Kidney tubule cell (primary cell): Measurements from ENCODE around the gene EDNRB.
"Not testable (repeated sequence)": the region's sequence is repeated elsewhere in the genome, so short reads cannot be mapped to it uniquely, and the experiment has no call there.

Source experiments
- DNase-seq: peaks from one replicate; pipeline ENCODE4 v3.0.0-alpha.2; 2018; ENCODE audit warnings: low spot score

EDNRB gene

GRCh38 chr13:77896977-77897376 lies 21.7 kb downstream of the EDNRB start:
- peak; percentile 29 for DNase-seq

DNA sequence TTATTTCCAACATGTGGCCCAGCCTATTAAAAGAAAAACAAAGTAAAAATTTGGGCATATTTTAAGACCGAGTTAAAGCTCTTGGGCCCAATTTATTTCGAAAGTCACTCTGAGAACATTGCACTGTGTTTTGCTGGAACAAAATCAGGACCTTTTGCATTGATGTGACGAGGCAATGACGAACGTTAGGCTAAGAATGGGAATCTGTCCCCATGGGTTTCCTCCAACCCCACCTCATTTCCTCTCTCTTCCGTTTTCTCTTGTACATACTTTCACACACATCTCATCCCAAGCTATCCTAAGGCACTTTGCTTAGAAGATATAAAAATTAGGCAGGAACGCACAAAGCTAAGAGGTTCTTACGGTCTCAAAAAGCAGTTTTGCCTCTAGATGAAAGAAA lies 22.1 kb downstream of the EDNRB start:
- no peak for DNase-seq

- DNase-seq, result no peak
These were observed 23.9 kb downstream of the EDNRB start for GRCh38 chr13:77894743-77895142.

DNA sequence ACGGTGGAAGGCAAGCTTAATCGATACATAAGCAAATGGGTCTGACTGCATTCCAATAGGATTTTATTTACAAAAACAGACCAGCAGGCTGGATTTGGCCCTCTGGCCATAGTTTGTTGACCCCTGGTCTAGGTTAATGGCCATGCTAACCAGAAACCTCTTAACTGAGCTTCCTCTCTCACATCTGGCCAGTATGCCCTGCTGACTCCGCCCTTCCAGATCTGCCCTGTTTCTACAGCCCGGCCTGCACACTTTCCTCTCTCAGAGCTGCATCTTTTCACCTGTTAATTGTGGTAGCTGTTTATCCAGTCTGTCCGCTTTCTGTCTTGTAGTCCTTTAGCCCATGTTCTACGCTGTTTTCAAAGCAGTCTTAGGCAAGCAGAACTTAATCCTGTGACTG lies 25.6 kb downstream of the EDNRB start:
- DNase-seq, result no peak

GRCh38 chr13:77892491-77892890 lies 26.1 kb downstream of the EDNRB start:
- no peak for DNase-seq

GRCh38 chr13:77891486-77891885 lies 27.1 kb downstream of the EDNRB start:
- DNase-seq, result no peak

GRCh38 chr13:77891041-77891440 lies 27.6 kb downstream of the EDNRB start:
- DNase-seq, result no peak

- no peak for DNase-seq
These were observed 35.3 kb downstream of the EDNRB start for GRCh38 chr13:77883328-77883727.

DNA sequence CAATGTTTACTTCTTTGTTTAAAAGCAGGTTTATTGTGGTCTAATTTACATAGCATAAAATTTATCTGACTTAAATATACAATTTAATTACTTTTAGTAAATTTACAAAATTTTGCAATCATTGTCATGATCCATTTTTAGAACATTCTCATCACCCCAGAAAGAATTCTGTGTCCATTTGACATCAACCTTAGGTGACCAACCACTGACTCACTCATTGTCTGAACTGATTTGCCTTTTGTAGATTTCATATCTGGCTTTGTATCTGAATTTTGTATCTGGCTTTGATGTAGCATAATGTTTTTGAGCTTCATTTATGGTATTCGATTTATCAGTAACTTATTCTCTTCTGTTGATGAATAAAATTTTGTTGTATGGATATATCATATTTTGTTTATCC lies 40.4 kb downstream of the EDNRB start:
- DNase-seq, result no peak

DNA sequence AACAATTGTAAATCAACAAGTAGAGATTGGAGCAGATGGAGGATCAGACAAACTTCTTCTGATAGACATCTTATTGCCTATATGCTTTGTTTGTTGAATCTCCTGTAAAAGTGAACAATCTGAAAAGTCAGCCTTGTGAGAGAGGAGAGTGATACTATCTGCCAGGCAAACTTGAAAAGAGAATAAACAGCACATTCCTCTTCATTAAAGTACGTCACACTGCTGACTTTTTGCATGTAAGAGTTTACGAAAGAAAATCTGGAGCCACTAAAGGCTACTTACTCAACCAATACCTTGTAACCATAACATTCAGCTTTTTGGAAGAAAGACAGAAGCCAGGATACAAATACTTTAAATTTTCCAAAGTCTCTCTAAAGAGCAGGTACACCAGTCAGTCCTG lies 42.5 kb downstream of the EDNRB start:
- no peak for DNase-seq

DNA sequence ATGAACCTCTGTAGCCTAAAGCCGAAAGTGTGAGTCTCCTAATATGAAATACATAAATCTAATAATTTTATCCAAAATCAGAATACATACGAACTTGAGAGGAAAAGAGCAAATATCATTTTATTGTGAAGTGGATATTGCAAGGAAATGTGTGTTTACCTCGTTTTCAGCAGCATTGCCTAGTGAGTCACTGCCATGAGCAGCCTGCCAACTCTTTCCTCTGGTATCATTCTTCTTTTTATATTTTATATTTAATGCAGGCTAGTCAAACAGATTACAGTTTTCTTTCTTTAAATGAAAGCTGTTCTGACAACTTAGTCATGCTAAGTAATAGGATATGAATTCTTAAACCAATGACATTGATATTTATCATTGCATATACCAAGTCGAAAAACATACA lies 44.2 kb downstream of the EDNRB start:
- no peak for DNase-seq

GRCh38 chr13:77872995-77873394 lies 45.6 kb downstream of the EDNRB start:
- DNase-seq, result no peak

DNA sequence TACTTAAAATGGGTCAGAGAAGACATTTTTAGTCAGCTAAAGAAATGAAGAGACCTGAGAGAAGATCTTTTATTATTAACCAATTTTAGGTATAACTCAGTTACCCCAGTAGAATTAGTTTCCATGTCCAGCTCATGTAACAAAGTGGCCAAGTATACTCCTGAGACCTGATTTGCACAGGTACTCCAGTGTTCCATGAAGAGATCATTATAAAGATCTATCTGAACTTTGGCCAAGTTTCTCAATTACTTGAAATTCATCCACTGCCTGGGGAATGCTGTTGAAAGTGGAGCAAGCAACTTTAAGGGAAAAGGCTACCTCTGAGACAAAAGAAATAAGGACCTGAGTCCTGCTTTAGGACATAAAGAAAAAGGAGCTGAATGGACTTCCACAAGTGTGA lies 47.0 kb downstream of the EDNRB start:
- DNase-seq, result no peak

DNA sequence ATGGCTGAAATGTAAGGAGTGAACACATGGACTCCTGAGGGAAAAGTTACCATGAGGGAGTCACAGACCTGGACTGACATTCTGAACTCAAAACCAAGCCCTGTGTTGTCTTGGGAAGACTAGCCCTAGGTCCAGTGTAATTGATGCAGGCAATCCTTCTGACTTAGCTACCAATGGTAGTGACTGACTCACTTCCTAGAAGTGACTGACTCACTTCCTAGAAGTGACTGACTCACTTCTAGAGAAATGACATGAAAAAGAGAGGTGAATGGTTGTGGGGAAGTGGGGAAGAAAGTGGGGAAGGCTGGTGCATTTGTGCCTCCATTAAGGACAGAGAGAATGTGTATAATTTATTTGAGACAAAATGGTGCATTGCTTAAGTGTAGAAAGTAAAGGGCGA lies 49.9 kb downstream of the EDNRB start:
- DNase-seq, result peak; percentile 37

GRCh38 chr13:77866971-77867370 lies 51.7 kb downstream of the EDNRB start:
- DNase-seq, result no peak

DNA sequence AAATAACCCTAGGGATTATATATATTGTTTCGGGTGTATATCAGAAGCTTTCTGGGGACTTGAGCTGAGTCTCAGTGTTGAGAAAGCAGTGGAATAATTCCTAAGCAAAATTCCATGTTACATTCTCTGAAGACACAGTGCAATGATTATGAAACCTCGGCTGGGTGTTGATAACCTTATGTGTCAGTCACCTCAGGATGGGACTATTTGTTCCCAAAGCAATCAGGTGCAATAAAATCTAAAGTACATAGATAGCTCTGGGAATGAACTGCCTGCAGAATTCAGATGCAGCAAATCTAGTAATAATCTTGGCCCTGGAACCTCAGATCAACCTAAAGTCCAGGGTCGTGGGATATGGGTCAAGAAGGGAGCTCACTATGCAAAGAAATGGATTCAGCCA lies 53.0 kb downstream of the EDNRB start:
- DNase-seq, result no peak

- no peak for DNase-seq
These were observed 55.5 kb downstream of the EDNRB start for GRCh38 chr13:77863144-77863543.

DNA sequence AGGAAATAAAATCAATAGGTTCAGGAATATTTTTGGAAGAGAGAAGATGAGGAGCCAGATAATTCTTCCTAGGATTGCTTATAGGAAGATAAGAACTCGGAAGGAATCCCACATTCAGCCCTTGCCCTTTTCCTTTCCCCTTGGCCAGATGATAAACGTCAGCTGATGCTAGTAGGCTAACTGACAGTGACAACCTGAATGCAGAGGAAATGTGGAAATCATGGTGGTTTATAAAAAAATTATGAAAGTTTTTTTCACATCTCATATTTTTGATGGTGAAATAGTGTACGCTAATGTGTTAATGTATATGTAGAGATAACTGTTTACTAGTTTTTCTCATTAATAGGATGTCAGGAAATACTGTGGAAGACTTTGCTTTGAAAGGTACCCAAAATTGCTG lies 56.9 kb downstream of the EDNRB start:
- DNase-seq, result no peak

- peak; percentile 10 for DNase-seq
These were observed 58.1 kb downstream of the EDNRB start for GRCh38 chr13:77860507-77860981.

DNA sequence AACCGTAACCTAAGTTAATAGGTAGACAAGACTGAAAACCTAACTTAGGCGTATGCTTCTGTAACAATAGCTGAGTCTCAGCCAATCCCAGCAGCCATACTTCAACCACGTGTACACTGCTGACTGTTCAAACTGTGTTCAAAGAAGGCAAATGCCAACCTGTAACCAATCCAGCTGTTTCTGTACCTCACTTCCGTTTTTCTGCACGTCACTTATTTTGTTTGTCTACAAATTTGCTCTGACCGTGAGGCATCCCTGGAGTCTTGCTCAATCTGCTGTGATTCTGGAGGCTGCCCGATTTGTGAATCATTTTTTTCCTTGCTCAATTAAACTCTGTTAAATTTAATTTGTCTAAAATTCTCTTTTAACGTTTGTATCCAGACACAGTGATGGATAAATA lies 59.2 kb downstream of the EDNRB start:
- DNase-seq, result no peak

DNA sequence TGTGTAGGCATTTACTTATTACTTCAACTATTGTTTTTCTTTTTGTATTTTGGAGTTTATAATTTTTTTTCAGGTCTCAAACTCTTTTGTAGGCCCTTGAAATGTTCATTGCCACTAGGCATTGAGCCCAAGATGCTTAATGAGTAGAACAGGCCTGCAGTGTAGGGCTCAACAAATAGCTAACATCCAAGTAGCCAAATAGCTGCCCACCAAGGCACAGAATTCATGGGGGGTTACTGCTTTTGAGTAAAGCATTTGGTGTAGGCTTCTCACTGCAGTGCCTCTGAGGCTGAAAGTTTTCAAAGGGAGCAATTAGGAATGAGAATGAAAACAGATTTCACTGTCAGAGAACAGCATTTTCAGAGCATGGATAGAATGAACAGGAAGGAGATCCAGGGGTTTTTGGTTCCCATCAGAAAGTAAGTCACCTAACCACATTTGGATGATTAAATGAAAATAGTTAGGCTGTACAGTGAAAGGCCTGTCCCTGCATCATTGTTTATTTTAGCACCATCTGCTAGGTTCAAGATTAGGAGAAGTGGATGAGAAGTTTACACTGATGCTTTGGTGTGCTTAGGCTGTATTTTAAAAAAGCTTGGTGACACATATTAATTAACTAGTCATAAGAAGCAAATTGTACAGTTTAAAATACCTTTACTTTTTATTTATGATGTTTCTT lies 61.0 kb downstream of the EDNRB start:
- DNase-seq, result no peak

GRCh38 chr13:77853703-77854102 lies 64.9 kb downstream of the EDNRB start:
- DNase-seq, result no peak

DNA sequence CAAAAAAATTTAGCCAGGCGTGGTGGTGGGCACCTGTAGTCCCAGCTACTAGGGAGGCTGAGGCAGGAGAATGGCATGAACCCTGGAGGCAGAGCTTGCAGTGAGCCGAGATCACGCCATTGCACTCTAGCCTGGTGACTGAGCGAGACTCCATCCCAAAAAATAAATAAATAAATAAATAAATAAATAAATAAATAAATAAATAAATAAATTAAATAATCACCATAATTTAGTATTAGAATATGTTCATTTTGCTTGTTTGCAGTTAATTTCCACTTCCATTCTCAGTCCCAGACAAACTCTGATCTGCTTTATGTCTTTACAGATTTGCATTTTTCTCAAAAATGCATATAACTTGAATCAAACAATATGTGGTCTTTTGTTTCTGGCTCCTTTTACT lies 70.6 kb downstream of the EDNRB start:
- DNase-seq, result not testable (repeated sequence)

- no peak for DNase-seq
These were observed 72.5 kb downstream of the EDNRB start for GRCh38 chr13:77846173-77846572.
